Upper lobe of left lung (tissue), 6 donors: ENCODE results near the gene NAGK. TPM values are rescaled to one million over a fixed set of nuclear protein-coding genes. Genes with fewer than 3 reads are reported as not detected.
"Not testable (repeated sequence)": the region's sequence is repeated elsewhere in the genome, so short reads cannot be mapped to it uniquely, and the experiment has no call there.

Source experiments
- ATAC-seq, 2 donors: fragments of 200-7000 bp; cut with Tn5 transposase; one replicate each; pipeline ENCODE4 v1.9.1; 2022; ENCODE audit warnings: mild to moderate bottlenecking in 2 of 2, moderate library complexity in 2 of 2; ENCODE audit not compliant: low FRiP score in 2 of 2
- DNase-seq, 2 donors: peaks; one replicate each; pipeline ENCODE4 v3.0.0-alpha.2; 2019 to 2020
- H3K27ac ChIP-seq, 4 donors: fragments of 200-600 bp; sonication (generic); one replicate each; pipeline ENCODE4 v1.5.1; 2016 to 2019
- H3K27me3 ChIP-seq, 4 donors: fragments of 200-600 bp; sonication (generic); one replicate each; pipeline ENCODE4 v1.5.1; 2017 to 2019
- H3K36me3 ChIP-seq, 4 donors: fragments of 200-600 bp; sonication (generic); one replicate each; pipeline ENCODE4 v1.5.1; 2016 to 2019
- H3K4me1 ChIP-seq, 4 donors: fragments of 200-600 bp; sonication (generic); one replicate each; pipeline ENCODE4 v1.5.1; 2018 to 2019
- H3K4me3 ChIP-seq, 4 donors: fragments of 200-600 bp; sonication (generic); one replicate each; pipeline ENCODE4 v1.5.1; 2017 to 2019; ENCODE audit warnings: mild to moderate bottlenecking in 2 of 4, moderate library complexity in 1 of 4
- H3K9me3 ChIP-seq, 4 donors: fragments of 200-600 bp; sonication (generic); one replicate each; pipeline ENCODE4 v1.5.1; 2018 to 2019
- EP300 ChIP-seq, 4 donors: sonication (generic); formaldehyde crosslinking; IDR thresholded peaks; one replicate each; pipeline ENCODE4 v1.5.1; 2017; ENCODE audit warnings: antibody characterized with exemption in 4 of 4, control low read depth in 2 of 4
- POLR2A ChIP-seq, 4 donors: fragments of 450-650 bp; IDR thresholded peaks; one replicate each; pipeline ENCODE4 v1.5.1; 2016 to 2017; ENCODE audit warnings: antibody characterized with exemption in 4 of 4, mild to moderate bottlenecking in 2 of 4
- POLR2AphosphoS5 ChIP-seq, 2 donors: sonication (generic); formaldehyde crosslinking; IDR thresholded peaks; one replicate each; pipeline ENCODE4 v1.5.1; 2017; ENCODE audit warnings: antibody characterized with exemption in 2 of 2
- WGBS, 2 donors: methylation state at CpG; one replicate each; pipeline ENCODE4 v1.1.5; 2017 to 2018; 5-methylcytosine and 5-hydroxymethylcytosine counted together
- total RNA-seq, 6 donors: library from RNA; depleted of rRNA in 4 of 6; stranded (reverse); fragments of >200 nt in 4 of 6; gene quantifications; one replicate each; pipeline versions ENCODE4 v1.1.0 to v1.2.1, GENCODE V29; 2016 to 2021
- TF ChIP-seq, protein P1 (sequence below), 6 experiments: fragments of 450-650 bp in 4 of 6; fragments of 200-600 bp in 2 of 6; sonication (generic) in 2 of 6; IDR thresholded peaks; one replicate each; pipeline ENCODE4 v1.5.1; 2016 to 2019; ENCODE audit warnings: antibody characterized with exemption in 6 of 6
- donor health status: DM: no; HTN: no; CAD: no; lungs with moderate emphysema.
- donor health status: DM: no; HTN: yes; CAD: no; lungs with severe emphysema.

NAGK gene
- 100 to 1,000 TPM in 4 of 6 donors, 10 to 100 TPM in 2; 51.4 to 157 (median 139) TPM for total RNA-seq

DNA sequence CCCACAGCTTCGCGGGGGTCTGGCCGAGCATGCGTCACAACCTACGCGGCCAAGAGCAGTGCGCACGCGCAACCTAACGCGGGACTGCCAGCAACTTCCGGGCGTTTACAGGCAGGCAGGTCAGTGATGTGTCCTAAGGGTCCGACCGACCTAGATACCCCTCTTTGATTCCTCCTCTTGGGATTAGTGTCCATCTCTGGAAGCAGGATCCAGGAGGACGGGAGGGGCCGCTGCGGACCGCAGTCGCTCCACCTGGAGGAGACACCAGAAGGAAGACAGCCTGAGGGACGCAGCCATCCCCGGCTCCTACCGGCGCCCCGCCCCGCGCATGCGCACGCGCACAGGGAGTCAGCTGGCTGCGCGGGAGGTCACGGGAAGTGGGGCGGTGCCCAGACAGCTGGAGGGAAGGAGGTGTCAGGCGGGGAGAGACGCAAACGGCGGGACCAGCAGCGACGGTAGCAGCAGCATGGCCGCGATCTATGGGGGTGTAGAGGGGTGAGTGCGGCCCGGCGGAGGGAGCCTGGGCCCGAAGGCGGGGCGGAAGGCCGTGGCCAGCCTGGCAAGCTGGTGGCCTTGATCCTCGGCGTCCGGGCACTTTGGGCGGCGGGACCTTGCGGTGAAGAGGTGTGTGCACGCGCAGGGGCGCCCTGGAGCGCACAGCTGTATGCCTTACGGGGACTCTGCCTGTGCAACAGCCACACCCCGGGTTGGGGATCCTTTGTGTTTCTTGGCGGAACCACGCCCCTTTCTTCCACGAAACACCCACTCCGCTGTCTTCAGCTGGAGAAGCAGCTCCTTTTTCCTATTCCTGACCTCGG, at the start of gene NAGK:
TSS of gene NAGK (plus strand) at position 431 of the 818 bp plus-strand sequence. CDS start at position 467, 36 bp downstream.
- no peaks in the 10 kb centered on the region for H3K9me3 ChIP-seq
- peak within 1 kb of the TSS; percentile 92 to 99 (median 94) for H3K27ac ChIP-seq
- peaks cover 0 to 16% (median 8%) of the 10 kb centered on the region in 4 donors for H3K36me3 ChIP-seq
- H3K27me3 ChIP-seq = no peaks in the 10 kb centered on the region
- WGBS, 2 donors = 1 to 4% methylated on average over 7 to 53 of the region's 66 CpGs
- H3K4me3 ChIP-seq = peak within 1 kb of the TSS; percentile 52 to 91 (median 66)
- ATAC-seq (peak; percentile 95 to 96), DNase-seq (peak; percentile 95 to 99)
- peaks cover 34 to 54% (median 48%) of the 10 kb centered on the region in 4 donors for H3K4me1 ChIP-seq
- TF ChIP-seq POLR2AphosphoS5 (IDR thresholded peaks at IDR 0.05) (peak; percentile 100), EP300 (IDR thresholded peaks at IDR 0.05) (peak in 1 of 4 donors; percentile 71), POLR2A (IDR thresholded peaks at IDR 0.05) (peak; percentile 99 to 100 (median 100))
- TF ChIP-seq, protein P1, sequence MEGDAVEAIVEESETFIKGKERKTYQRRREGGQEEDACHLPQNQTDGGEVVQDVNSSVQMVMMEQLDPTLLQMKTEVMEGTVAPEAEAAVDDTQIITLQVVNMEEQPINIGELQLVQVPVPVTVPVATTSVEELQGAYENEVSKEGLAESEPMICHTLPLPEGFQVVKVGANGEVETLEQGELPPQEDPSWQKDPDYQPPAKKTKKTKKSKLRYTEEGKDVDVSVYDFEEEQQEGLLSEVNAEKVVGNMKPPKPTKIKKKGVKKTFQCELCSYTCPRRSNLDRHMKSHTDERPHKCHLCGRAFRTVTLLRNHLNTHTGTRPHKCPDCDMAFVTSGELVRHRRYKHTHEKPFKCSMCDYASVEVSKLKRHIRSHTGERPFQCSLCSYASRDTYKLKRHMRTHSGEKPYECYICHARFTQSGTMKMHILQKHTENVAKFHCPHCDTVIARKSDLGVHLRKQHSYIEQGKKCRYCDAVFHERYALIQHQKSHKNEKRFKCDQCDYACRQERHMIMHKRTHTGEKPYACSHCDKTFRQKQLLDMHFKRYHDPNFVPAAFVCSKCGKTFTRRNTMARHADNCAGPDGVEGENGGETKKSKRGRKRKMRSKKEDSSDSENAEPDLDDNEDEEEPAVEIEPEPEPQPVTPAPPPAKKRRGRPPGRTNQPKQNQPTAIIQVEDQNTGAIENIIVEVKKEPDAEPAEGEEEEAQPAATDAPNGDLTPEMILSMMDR (IDR thresholded peaks at IDR 0.05) = peak in 3 of 6 experiments; percentile 18 to 34 (median 32)

DNA sequence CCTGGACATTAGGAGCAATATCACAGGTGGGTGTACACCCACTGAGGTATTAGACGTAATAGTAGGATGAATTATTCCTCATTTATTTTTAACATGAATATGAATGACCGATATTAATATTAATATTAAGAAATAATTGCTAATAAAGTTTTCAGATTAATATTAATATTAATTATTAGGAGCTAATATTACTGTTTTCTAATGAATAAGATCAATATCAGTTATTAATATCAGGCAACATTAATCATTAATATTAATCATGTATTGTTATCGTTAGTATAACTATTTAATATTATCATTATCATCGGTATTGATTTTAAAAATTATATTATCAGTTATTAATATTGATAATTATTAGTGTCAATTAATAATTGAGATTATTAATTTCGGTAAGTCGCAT, 48.5 kb upstream of the NAGK start:
- WGBS, 2 donors = 93 to 95% methylated on average over 6 of the region's 6 CpGs
- not testable (repeated sequence) for ATAC-seq, H3K27me3 ChIP-seq, H3K4me1 ChIP-seq, H3K9me3 ChIP-seq, H3K36me3 ChIP-seq, H3K4me3 ChIP-seq, DNase-seq, H3K27ac ChIP-seq

DNA sequence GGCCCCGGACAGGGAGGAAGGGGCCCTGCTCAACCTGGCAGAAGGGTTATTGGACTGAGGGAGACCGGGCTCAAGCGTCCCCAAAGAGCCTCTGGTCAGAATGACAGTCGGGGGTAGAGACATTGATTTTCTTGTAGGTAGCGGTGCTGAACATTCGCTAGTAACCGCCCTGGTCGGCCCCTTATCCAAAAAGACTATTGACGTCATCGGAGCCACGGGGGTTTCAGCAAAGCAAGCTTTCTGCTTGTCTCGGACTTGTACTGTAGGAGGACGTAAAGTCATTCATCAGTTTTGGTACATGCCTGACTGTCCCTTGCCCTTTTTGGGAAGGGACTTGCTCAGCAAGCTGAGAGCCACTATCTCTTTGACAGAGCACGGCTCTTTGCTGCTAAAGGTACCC, 47.1 kb upstream of the NAGK start:
- not testable (repeated sequence) for H3K36me3 ChIP-seq, DNase-seq, H3K4me3 ChIP-seq, H3K4me1 ChIP-seq, H3K9me3 ChIP-seq, ATAC-seq, H3K27me3 ChIP-seq, H3K27ac ChIP-seq
- 80 to 90% methylated on average over 14 of the region's 14 CpGs for WGBS, 2 donors

DNA sequence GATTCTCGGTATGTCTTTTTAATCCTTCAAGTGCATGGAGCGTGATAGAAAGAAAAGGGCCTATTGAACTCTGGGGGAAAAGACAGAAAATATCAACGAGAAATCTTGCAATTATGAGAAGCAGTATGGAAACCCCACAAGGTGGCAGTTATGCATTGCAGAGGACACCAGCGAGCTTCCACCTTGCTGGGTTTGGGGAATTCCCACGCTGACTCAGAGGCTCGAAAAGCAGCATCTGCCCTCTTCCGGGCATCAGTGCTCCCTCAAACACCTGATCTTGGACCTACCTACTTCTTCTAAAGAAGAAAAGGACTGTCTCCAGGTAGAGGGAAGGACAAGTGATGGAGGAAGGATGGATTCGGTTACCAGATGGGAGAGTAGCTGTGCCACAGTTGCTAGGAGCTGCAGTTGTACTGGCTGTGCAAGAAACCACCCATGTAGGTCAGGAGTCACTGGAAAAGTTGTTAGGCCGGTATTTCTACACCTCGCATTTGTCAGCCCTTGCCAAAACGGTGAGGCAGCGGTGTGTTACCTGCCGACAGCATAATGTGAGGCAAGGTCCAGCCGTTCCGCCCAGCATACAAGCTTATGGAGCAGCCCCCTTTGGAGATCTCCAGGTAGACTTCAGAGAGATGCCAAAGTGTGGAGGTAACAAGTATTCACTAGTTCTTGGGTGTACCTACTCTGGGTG, 44.8 kb upstream of the NAGK start:
- not testable (repeated sequence) for H3K4me3 ChIP-seq, H3K4me1 ChIP-seq, H3K36me3 ChIP-seq, H3K27me3 ChIP-seq, ATAC-seq, H3K9me3 ChIP-seq, H3K27ac ChIP-seq
- TF ChIP-seq, protein P1 (IDR thresholded peaks at IDR 0.05) = peak in 1 of 6 experiments; percentile 25
- DNase-seq = peak in 1 of 2 donors; percentile 79
- WGBS, 2 donors = 49 to 63% methylated on average over 15 of the region's 15 CpGs

GRCh38 chr2:71036296-71036695, 32.2 kb upstream of the NAGK start:
- not testable (repeated sequence) for H3K9me3 ChIP-seq, ATAC-seq, H3K27me3 ChIP-seq, H3K27ac ChIP-seq, DNase-seq, H3K36me3 ChIP-seq, H3K4me3 ChIP-seq, H3K4me1 ChIP-seq
- WGBS, 2 donors = 65 to 73% methylated on average over 8 of the region's 8 CpGs

DNA sequence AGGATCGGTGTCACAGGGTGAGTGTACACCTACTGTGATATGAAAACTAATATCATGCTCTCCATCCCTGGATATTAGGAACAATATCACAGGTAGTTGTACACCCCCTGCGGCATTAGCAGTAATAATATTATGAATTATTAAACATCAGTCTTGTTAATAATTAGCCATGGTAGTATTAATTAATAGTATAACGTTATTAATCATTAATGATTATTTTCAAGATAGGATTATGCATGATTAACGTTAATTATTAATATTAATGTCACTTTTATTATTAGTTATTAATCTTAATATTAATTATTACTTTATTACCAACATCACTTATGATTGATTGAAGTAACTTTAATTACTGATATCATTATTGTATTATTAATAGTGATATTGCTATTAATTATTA, 26.2 kb upstream of the NAGK start:
- TF ChIP-seq EP300 (IDR thresholded peaks at IDR 0.05) (no peak), POLR2A (IDR thresholded peaks at IDR 0.05) (no peak), POLR2AphosphoS5 (IDR thresholded peaks at IDR 0.05) (no peak)
- TF ChIP-seq, protein P1 (IDR thresholded peaks at IDR 0.05) = no peak
- DNase-seq (no peak), ATAC-seq (no peak)
- H3K36me3 ChIP-seq = no peaks in the 10 kb centered on the region
- H3K27ac ChIP-seq = no peak overlapping the region
- H3K4me3 ChIP-seq = no peak overlapping the region
- no peaks in the 10 kb centered on the region for H3K9me3 ChIP-seq
- no peaks in the 10 kb centered on the region for H3K27me3 ChIP-seq
- WGBS, 2 donors = 70 to 78% methylated on average over 4 of the region's 4 CpGs
- H3K4me1 ChIP-seq = no peaks in the 10 kb centered on the region
